Testis (tissue), 2 donors: Measurements from ENCODE around the gene KIF17.

ENCODE experiments used
- CTCF ChIP-seq, 3 experiments: fragments of 450-650 bp in 2 of 3; fragments of 200-600 bp in 1 of 3; sonication (generic) in 1 of 3; IDR thresholded peaks; one replicate each; pipeline ENCODE4 v1.5.1; 2016 to 2019; ENCODE audit warnings: antibody characterized with exemption in 3 of 3, mild to moderate bottlenecking in 2 of 3, moderate library complexity in 1 of 3
- POLR2A ChIP-seq: fragments of 450-650 bp; IDR thresholded peaks from one replicate; pipeline ENCODE4 v1.6.1; 2017; ENCODE audit warnings: antibody characterized with exemption, mild to moderate bottlenecking, moderate library complexity

DNA sequence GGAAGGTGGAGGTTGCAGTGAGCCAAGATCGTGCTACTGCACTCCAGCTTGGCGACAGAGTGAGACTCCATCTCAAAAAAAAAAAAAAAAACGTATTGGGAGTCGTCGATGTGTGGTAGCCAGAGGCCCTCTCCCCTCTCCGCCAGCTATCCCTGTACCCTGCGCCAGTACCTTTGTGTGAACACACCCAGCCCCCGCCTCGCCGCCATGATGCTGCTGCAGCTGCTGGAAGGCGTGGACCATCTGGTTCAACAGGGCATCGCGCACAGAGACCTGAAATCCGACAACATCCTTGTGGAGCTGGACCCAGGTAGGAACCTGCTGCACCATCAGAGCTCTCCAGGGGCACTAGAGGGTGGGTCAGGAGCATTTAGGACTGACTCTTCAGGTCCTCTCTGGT lies 72.4 kb downstream of the KIF17 start:
- TF ChIP-seq CTCF (IDR thresholded peaks at IDR 0.05) (no peak), POLR2A (no peak)
